H1 (cell line): ENCODE measurements around the gene MYL5. TPM values are rescaled to one million over a fixed set of nuclear protein-coding genes. Genes with fewer than 3 reads are reported as not detected.

Experiments used
- BCL11A ChIP-seq, 2 experiments: IDR thresholded peaks; one replicate each; pipeline ENCODE4 v1.6.1; 2011; ENCODE audit warnings: low read depth in 2 of 2, low read length in 2 of 2, mild to moderate bottlenecking in 2 of 2
- CEBPB ChIP-seq: IDR thresholded peaks from 2 replicates; pipeline ENCODE4 v1.6.1; 2012; ENCODE audit warnings: low read depth, low read length
- CHD2 ChIP-seq: IDR thresholded peaks from 2 replicates; pipeline ENCODE4 v1.6.1; 2012; ENCODE audit warnings: low read length, improper control_type of control experiment
- GABPA ChIP-seq: IDR thresholded peaks from 2 replicates; pipeline ENCODE4 v1.6.1; 2011; ENCODE audit warnings: mild to moderate bottlenecking, low read length, moderate library complexity, borderline replicate concordance; ENCODE audit not compliant: insufficient read depth
- JUND ChIP-seq: IDR thresholded peaks from 2 replicates; pipeline ENCODE4 v1.6.1; 2011; ENCODE audit warnings: mild to moderate bottlenecking, improper control_type of control experiment, low read length
- MAX ChIP-seq: IDR thresholded peaks from 2 replicates; pipeline ENCODE4 v1.6.1; 2012; ENCODE audit warnings: inconsistent platforms
- TCF12 ChIP-seq: IDR thresholded peaks from 2 replicates; pipeline ENCODE4 v1.6.1; 2011; ENCODE audit warnings: low read depth, mild to moderate bottlenecking, low read length
- polyA plus RNA-seq, 7 experiments: library from polyadenylated mRNA; depleted of rRNA in 3 of 7; stranded (reverse) in 5 of 7; unstranded in 2 of 7; fragments of >200 nt in 5 of 7; fragments of 200-250 nt in 2 of 7; gene quantifications; 1 replicate in 5 of 7; 2 replicates in 1 of 7; 4 replicates in 1 of 7; pipeline versions ENCODE4 v1.2.1 to v1.2.3, GENCODE V29; 2011 to 2013; ENCODE audit warnings: missing spikeins in 2 of 7, mixed read lengths in 2 of 7
- total RNA-seq: library from RNA; stranded (reverse); fragmentation: NEBNext Ultra II Directional; extraction: Animal tissue kit (Norgen Biotek cat#: 25700); gene quantifications from 2 replicates; pipeline ENCODE4 v1.2.1, GENCODE V29; 2021
- TF ChIP-seq, protein P1 (sequence below): IDR thresholded peaks from 2 replicates; pipeline ENCODE4 v1.6.1; 2012; ENCODE audit warnings: inconsistent platforms
- TF ChIP-seq, protein P2 (sequence below): fragments of 300-600 bp; sonication (generic); IDR thresholded peaks from 2 replicates; pipeline ENCODE4 v1.7.1; 2012; ENCODE audit warnings: low read length, moderate library complexity, mild to moderate bottlenecking, inconsistent platforms; ENCODE audit not compliant: insufficient replicate concordance

The MYL5 gene
- total and polyA plus RNA-seq, 2 of the 8 experiments (the other 6 are each of a cell fraction or from before 2014, with no cell fraction given), result 5.7 to 6.8 TPM

- TF ChIP-seq, protein P1, sequence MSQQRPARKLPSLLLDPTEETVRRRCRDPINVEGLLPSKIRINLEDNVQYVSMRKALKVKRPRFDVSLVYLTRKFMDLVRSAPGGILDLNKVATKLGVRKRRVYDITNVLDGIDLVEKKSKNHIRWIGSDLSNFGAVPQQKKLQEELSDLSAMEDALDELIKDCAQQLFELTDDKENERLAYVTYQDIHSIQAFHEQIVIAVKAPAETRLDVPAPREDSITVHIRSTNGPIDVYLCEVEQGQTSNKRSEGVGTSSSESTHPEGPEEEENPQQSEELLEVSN, result peak; percentile 85
- TF ChIP-seq JUND (no peak), CEBPB (no peak), TCF12 (no peak), GABPA (no peak), CHD2 (no peak), BCL11A (IDR thresholded peaks at IDR 0.05; ENCODE audit: low read depth in 2 of 2, low read length in 2 of 2) (no peak), MAX (peak; percentile 92)
- TF ChIP-seq, protein P2, sequence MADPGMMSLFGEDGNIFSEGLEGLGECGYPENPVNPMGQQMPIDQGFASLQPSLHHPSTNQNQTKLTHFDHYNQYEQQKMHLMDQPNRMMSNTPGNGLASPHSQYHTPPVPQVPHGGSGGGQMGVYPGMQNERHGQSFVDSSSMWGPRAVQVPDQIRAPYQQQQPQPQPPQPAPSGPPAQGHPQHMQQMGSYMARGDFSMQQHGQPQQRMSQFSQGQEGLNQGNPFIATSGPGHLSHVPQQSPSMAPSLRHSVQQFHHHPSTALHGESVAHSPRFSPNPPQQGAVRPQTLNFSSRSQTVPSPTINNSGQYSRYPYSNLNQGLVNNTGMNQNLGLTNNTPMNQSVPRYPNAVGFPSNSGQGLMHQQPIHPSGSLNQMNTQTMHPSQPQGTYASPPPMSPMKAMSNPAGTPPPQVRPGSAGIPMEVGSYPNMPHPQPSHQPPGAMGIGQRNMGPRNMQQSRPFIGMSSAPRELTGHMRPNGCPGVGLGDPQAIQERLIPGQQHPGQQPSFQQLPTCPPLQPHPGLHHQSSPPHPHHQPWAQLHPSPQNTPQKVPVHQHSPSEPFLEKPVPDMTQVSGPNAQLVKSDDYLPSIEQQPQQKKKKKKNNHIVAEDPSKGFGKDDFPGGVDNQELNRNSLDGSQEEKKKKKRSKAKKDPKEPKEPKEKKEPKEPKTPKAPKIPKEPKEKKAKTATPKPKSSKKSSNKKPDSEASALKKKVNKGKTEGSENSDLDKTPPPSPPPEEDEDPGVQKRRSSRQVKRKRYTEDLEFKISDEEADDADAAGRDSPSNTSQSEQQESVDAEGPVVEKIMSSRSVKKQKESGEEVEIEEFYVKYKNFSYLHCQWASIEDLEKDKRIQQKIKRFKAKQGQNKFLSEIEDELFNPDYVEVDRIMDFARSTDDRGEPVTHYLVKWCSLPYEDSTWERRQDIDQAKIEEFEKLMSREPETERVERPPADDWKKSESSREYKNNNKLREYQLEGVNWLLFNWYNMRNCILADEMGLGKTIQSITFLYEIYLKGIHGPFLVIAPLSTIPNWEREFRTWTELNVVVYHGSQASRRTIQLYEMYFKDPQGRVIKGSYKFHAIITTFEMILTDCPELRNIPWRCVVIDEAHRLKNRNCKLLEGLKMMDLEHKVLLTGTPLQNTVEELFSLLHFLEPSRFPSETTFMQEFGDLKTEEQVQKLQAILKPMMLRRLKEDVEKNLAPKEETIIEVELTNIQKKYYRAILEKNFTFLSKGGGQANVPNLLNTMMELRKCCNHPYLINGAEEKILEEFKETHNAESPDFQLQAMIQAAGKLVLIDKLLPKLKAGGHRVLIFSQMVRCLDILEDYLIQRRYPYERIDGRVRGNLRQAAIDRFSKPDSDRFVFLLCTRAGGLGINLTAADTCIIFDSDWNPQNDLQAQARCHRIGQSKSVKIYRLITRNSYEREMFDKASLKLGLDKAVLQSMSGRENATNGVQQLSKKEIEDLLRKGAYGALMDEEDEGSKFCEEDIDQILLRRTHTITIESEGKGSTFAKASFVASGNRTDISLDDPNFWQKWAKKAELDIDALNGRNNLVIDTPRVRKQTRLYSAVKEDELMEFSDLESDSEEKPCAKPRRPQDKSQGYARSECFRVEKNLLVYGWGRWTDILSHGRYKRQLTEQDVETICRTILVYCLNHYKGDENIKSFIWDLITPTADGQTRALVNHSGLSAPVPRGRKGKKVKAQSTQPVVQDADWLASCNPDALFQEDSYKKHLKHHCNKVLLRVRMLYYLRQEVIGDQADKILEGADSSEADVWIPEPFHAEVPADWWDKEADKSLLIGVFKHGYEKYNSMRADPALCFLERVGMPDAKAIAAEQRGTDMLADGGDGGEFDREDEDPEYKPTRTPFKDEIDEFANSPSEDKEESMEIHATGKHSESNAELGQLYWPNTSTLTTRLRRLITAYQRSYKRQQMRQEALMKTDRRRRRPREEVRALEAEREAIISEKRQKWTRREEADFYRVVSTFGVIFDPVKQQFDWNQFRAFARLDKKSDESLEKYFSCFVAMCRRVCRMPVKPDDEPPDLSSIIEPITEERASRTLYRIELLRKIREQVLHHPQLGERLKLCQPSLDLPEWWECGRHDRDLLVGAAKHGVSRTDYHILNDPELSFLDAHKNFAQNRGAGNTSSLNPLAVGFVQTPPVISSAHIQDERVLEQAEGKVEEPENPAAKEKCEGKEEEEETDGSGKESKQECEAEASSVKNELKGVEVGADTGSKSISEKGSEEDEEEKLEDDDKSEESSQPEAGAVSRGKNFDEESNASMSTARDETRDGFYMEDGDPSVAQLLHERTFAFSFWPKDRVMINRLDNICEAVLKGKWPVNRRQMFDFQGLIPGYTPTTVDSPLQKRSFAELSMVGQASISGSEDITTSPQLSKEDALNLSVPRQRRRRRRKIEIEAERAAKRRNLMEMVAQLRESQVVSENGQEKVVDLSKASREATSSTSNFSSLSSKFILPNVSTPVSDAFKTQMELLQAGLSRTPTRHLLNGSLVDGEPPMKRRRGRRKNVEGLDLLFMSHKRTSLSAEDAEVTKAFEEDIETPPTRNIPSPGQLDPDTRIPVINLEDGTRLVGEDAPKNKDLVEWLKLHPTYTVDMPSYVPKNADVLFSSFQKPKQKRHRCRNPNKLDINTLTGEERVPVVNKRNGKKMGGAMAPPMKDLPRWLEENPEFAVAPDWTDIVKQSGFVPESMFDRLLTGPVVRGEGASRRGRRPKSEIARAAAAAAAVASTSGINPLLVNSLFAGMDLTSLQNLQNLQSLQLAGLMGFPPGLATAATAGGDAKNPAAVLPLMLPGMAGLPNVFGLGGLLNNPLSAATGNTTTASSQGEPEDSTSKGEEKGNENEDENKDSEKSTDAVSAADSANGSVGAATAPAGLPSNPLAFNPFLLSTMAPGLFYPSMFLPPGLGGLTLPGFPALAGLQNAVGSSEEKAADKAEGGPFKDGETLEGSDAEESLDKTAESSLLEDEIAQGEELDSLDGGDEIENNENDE, result no peak
These were observed 10.6 kb upstream of the MYL5 start (continued) for GRCh38 chr4:663438-664428.
